GM18526 (cell line): Measurements from ENCODE around the gene PPL.

Source experiments
- POLR2A ChIP-seq: IDR thresholded peaks from 3 replicates; pipeline ENCODE4 v1.6.1; 2011; ENCODE audit not compliant: insufficient read length; ENCODE audit errors: extremely low read depth

Gene PPL

GRCh38 chr16:4968879-4969483 is 32.0 kb upstream of the PPL start:
- TF ChIP-seq POLR2A = no peak

- TF ChIP-seq POLR2A = no peak
Measured at GRCh38 chr16:4966736-4967453, 29.9 kb upstream of the PPL start.

- TF ChIP-seq POLR2A = no peak
Measured at GRCh38 chr16:4962716-4963115, 25.8 kb upstream of the PPL start.

GRCh38 chr16:4960579-4960978 is 23.6 kb upstream of the PPL start:
- no peak for TF ChIP-seq POLR2A

GRCh38 chr16:4958510-4959438 is 21.8 kb upstream of the PPL start:
- no peak for TF ChIP-seq POLR2A

- no peak for TF ChIP-seq POLR2A
Measured at GRCh38 chr16:4957720-4958509, 21.0 kb upstream of the PPL start, which contains the start of gene SEC14L5. TSS of gene SEC14L5 (plus strand) at chr16:4958330. CDS start at chr16:4959324, 994 bp downstream.

GRCh38 chr16:4957420-4957719 is 20.4 kb upstream of the PPL start:
- TF ChIP-seq POLR2A = no peak

- no peak for TF ChIP-seq POLR2A
Measured at GRCh38 chr16:4954714-4955113, 17.8 kb upstream of the PPL start.

GRCh38 chr16:4949986-4950385 is 13.0 kb upstream of the PPL start:
- TF ChIP-seq POLR2A = no peak

- no peak for TF ChIP-seq POLR2A
Measured at GRCh38 chr16:4948903-4949766, 12.2 kb upstream of the PPL start.

- TF ChIP-seq POLR2A = no peak
Measured at GRCh38 chr16:4947722-4948503, 11.0 kb upstream of the PPL start.

GRCh38 chr16:4946917-4947316 is 10.0 kb upstream of the PPL start:
- no peak for TF ChIP-seq POLR2A
